ENCODE data around the gene IGFL3.
"Not testable (repeated sequence)": the region's sequence is repeated elsewhere in the genome, so short reads cannot be mapped to it uniquely, and the experiment has no call there.

IGFL3 gene

GRCh38 chr19:46088101-46088500 lies 36.4 kb downstream of the IGFL3 start:
- Histone ChIP-seq H3K4me1 (ENCODE audit: control insufficient read depth in 1 of 2, insufficient read depth in 2 of 2, low read length in 2 of 2) (no peaks in the 10 kb centered on the region), H3K36me3 (ENCODE audit: control insufficient read depth in 1 of 2, insufficient read depth in 2 of 2, low read length in 2 of 2) (no peaks in the 10 kb centered on the region), H3K4me3 (ENCODE audit: low read depth in 1 of 2, low read length in 2 of 2) (no peak overlapping the region), H3K9me3 (ENCODE audit: control insufficient read depth in 1 of 2, low read length in 2 of 2) (peaks cover 4 to 23% of the 10 kb centered on the region in 2 donors), H3K27me3 (ENCODE audit: low read depth, low read length) (no peaks in the 10 kb centered on the region), H3K27ac (ENCODE audit: low read length) (no peak overlapping the region)

- Histone ChIP-seq H3K4me1 (ENCODE audit: control insufficient read depth in 1 of 2, insufficient read depth in 2 of 2, low read length in 2 of 2) (no peaks in the 10 kb centered on the region), H3K9me3 (ENCODE audit: control insufficient read depth in 1 of 2, low read length in 2 of 2) (peaks cover 4 to 23% of the 10 kb centered on the region in 2 donors), H3K27me3 (ENCODE audit: low read depth, low read length) (no peaks in the 10 kb centered on the region), H3K4me3 (ENCODE audit: low read depth in 1 of 2, low read length in 2 of 2) (no peak overlapping the region), H3K27ac (ENCODE audit: low read length) (no peak overlapping the region), H3K36me3 (ENCODE audit: control insufficient read depth in 1 of 2, insufficient read depth in 2 of 2, low read length in 2 of 2) (no peaks in the 10 kb centered on the region)
Measured at GRCh38 chr19:46085888-46086287, 38.6 kb downstream of the IGFL3 start.

- peaks cover 9% of the 10 kb centered on the region for H3K27me3 ChIP-seq (ENCODE audit: low read depth, low read length)
Measured at GRCh38 chr19:46082728-46083050, 41.8 kb downstream of the IGFL3 start.

GRCh38 chr19:46081928-46082727 lies 42.4 kb downstream of the IGFL3 start:
- H3K9me3 ChIP-seq (ENCODE audit: control insufficient read depth in 1 of 2, low read length in 2 of 2), result peaks cover 0 to 17% of the 10 kb centered on the region in 2 donors
- no peak overlapping the region for H3K4me3 ChIP-seq (ENCODE audit: low read depth in 1 of 2, low read length in 2 of 2)
- peaks cover 0 to 8% of the 10 kb centered on the region in 2 donors for H3K4me1 ChIP-seq (ENCODE audit: control insufficient read depth in 1 of 2, insufficient read depth in 2 of 2, low read length in 2 of 2)
- H3K36me3 ChIP-seq (ENCODE audit: control insufficient read depth in 1 of 2, insufficient read depth in 2 of 2, low read length in 2 of 2), result no peaks in the 10 kb centered on the region
- H3K27me3 ChIP-seq (ENCODE audit: low read depth, low read length), result peaks cover 14% of the 10 kb centered on the region
- H3K27ac ChIP-seq (ENCODE audit: low read length), result no peak overlapping the region

More at GRCh38 chr19:46082728-46083050, 41.8 kb downstream of the IGFL3 start:
- H3K4me1 ChIP-seq (ENCODE audit: control insufficient read depth in 1 of 2, insufficient read depth in 2 of 2, low read length in 2 of 2), result peaks cover 0 to 3% of the 10 kb centered on the region in 2 donors
- no peak overlapping the region for H3K27ac ChIP-seq (ENCODE audit: low read length)
- peaks cover 0 to 18% of the 10 kb centered on the region in 2 donors for H3K9me3 ChIP-seq (ENCODE audit: control insufficient read depth in 1 of 2, low read length in 2 of 2)
- H3K4me3 ChIP-seq (ENCODE audit: low read depth in 1 of 2, low read length in 2 of 2), result no peak overlapping the region
- H3K36me3 ChIP-seq (ENCODE audit: control insufficient read depth in 1 of 2, insufficient read depth in 2 of 2, low read length in 2 of 2), result no peaks in the 10 kb centered on the region

- Histone ChIP-seq H3K4me3 (ENCODE audit: low read depth in 1 of 2, low read length in 2 of 2) (no peak overlapping the region), H3K4me1 (ENCODE audit: control insufficient read depth in 1 of 2, insufficient read depth in 2 of 2, low read length in 2 of 2) (peaks cover 0 to 14% of the 10 kb centered on the region in 2 donors)
Measured at GRCh38 chr19:46080561-46080960, 43.9 kb downstream of the IGFL3 start.

GRCh38 chr19:46079576-46079975 lies 44.9 kb downstream of the IGFL3 start:
- no peaks in the 10 kb centered on the region for H3K36me3 ChIP-seq (ENCODE audit: control insufficient read depth in 1 of 2, insufficient read depth in 2 of 2, low read length in 2 of 2)
- H3K27ac ChIP-seq (ENCODE audit: low read length), result no peak overlapping the region
- H3K4me1 ChIP-seq (ENCODE audit: control insufficient read depth in 1 of 2, insufficient read depth in 2 of 2, low read length in 2 of 2), result peaks cover 0 to 14% of the 10 kb centered on the region in 2 donors
- H3K27me3 ChIP-seq (ENCODE audit: low read depth, low read length), result peaks cover 24% of the 10 kb centered on the region
- peaks cover 0 to 7% of the 10 kb centered on the region in 2 donors for H3K9me3 ChIP-seq (ENCODE audit: control insufficient read depth in 1 of 2, low read length in 2 of 2)
- H3K4me3 ChIP-seq (ENCODE audit: low read depth in 1 of 2, low read length in 2 of 2), result no peak overlapping the region

More at GRCh38 chr19:46080561-46080960, 43.9 kb downstream of the IGFL3 start:
- peaks cover 0 to 15% of the 10 kb centered on the region in 2 donors for H3K9me3 ChIP-seq (ENCODE audit: control insufficient read depth in 1 of 2, low read length in 2 of 2)
- H3K27me3 ChIP-seq (ENCODE audit: low read depth, low read length), result peaks cover 24% of the 10 kb centered on the region
- H3K27ac ChIP-seq (ENCODE audit: low read length), result no peak overlapping the region
- H3K36me3 ChIP-seq (ENCODE audit: control insufficient read depth in 1 of 2, insufficient read depth in 2 of 2, low read length in 2 of 2), result no peaks in the 10 kb centered on the region

- not testable (repeated sequence) for H3K9me3 ChIP-seq (ENCODE audit: control insufficient read depth in 1 of 2, low read length in 2 of 2); H3K36me3 ChIP-seq (ENCODE audit: control insufficient read depth in 1 of 2, insufficient read depth in 2 of 2, low read length in 2 of 2); H3K27ac ChIP-seq (ENCODE audit: low read length); H3K4me3 ChIP-seq (ENCODE audit: low read depth in 1 of 2, low read length in 2 of 2)
- H3K4me1 ChIP-seq (ENCODE audit: control insufficient read depth in 1 of 2, insufficient read depth in 2 of 2, low read length in 2 of 2), result peaks cover 0 to 14% of the 10 kb centered on the region in 2 donors
- peaks cover 24% of the 10 kb centered on the region for H3K27me3 ChIP-seq (ENCODE audit: low read depth, low read length)
Measured at GRCh38 chr19:46078573-46079332, 45.7 kb downstream of the IGFL3 start.

- Histone ChIP-seq H3K27me3 (ENCODE audit: low read depth, low read length) (peaks cover 24% of the 10 kb centered on the region), H3K27ac (ENCODE audit: low read length) (no peak overlapping the region), H3K9me3 (ENCODE audit: control insufficient read depth in 1 of 2, low read length in 2 of 2) (peaks cover 0 to 4% of the 10 kb centered on the region in 2 donors), H3K36me3 (ENCODE audit: control insufficient read depth in 1 of 2, insufficient read depth in 2 of 2, low read length in 2 of 2) (no peaks in the 10 kb centered on the region), H3K4me3 (ENCODE audit: low read depth in 1 of 2, low read length in 2 of 2) (no peak overlapping the region), H3K4me1 (ENCODE audit: control insufficient read depth in 1 of 2, insufficient read depth in 2 of 2, low read length in 2 of 2) (peaks cover 0 to 14% of the 10 kb centered on the region in 2 donors)
Measured at GRCh38 chr19:46077815-46078167, 46.7 kb downstream of the IGFL3 start.

GRCh38 chr19:46076951-46077814 lies 47.3 kb downstream of the IGFL3 start:
- no peaks in the 10 kb centered on the region for H3K36me3 ChIP-seq (ENCODE audit: control insufficient read depth in 1 of 2, insufficient read depth in 2 of 2, low read length in 2 of 2)
- peaks cover 0 to 4% of the 10 kb centered on the region in 2 donors for H3K9me3 ChIP-seq (ENCODE audit: control insufficient read depth in 1 of 2, low read length in 2 of 2)
- H3K27ac ChIP-seq (ENCODE audit: low read length), result no peak overlapping the region
- peaks cover 0 to 14% of the 10 kb centered on the region in 2 donors for H3K4me1 ChIP-seq (ENCODE audit: control insufficient read depth in 1 of 2, insufficient read depth in 2 of 2, low read length in 2 of 2)
- peak overlapping the region in 1 of 2 donors; percentile 42 for H3K4me3 ChIP-seq (ENCODE audit: low read depth in 1 of 2, low read length in 2 of 2)
- H3K27me3 ChIP-seq (ENCODE audit: low read depth, low read length), result peaks cover 24% of the 10 kb centered on the region

GRCh38 chr19:46076031-46076880 lies 48.2 kb downstream of the IGFL3 start:
- Histone ChIP-seq H3K9me3 (ENCODE audit: control insufficient read depth in 1 of 2, low read length in 2 of 2) (peaks cover 0 to 4% of the 10 kb centered on the region in 2 donors), H3K27ac (ENCODE audit: low read length) (no peak overlapping the region), H3K4me1 (ENCODE audit: control insufficient read depth in 1 of 2, insufficient read depth in 2 of 2, low read length in 2 of 2) (peaks cover 0 to 14% of the 10 kb centered on the region in 2 donors), H3K36me3 (ENCODE audit: control insufficient read depth in 1 of 2, insufficient read depth in 2 of 2, low read length in 2 of 2) (no peaks in the 10 kb centered on the region), H3K4me3 (ENCODE audit: low read depth in 1 of 2, low read length in 2 of 2) (no peak overlapping the region), H3K27me3 (ENCODE audit: low read depth, low read length) (peaks cover 24% of the 10 kb centered on the region)
